Heart left ventricle (tissue), 16 donors: ENCODE results near the gene CIAPIN1. TPM values are rescaled to one million over a fixed set of nuclear protein-coding genes. Genes with fewer than 3 reads are reported as not detected.

ENCODE experiments used
- ATAC-seq, 4 donors: fragments of 200-7000 bp; cut with Tn5 transposase; one replicate each; pipeline ENCODE4 v1.9.1; 2020 to 2022; ENCODE audit warnings: moderate library complexity in 4 of 4, mild to moderate bottlenecking in 3 of 4, moderate number of reproducible peaks in 1 of 4
- DNase-seq, 5 donors: peaks; one replicate each; pipeline ENCODE4 v3.0.0-alpha.2; 2020
- H3K27ac ChIP-seq, 12 donors: fragments of 200-600 bp; sonication (generic) in 4 of 12; one replicate each; pipeline versions ENCODE4 v1.5.0 to v1.8.0; 2016 to 2022; ENCODE audit warnings: mild to moderate bottlenecking in 2 of 12
- H3K27me3 ChIP-seq, 9 donors: fragments of 200-600 bp; sonication (generic) in 2 of 9; one replicate each; pipeline versions ENCODE4 v1.5.1 to v1.8.0; 2016 to 2022; ENCODE audit warnings: mild to moderate bottlenecking in 3 of 9
- H3K36me3 ChIP-seq, 9 donors: fragments of 200-600 bp; sonication (generic) in 2 of 9; one replicate each; pipeline versions ENCODE4 v1.5.0 to v1.8.0; 2018 to 2022; ENCODE audit warnings: mild to moderate bottlenecking in 2 of 9
- H3K4me1 ChIP-seq, 12 donors: fragments of 200-600 bp; sonication (generic) in 4 of 12; one replicate each; pipeline versions ENCODE4 v1.5.0 to v1.8.0; 2016 to 2022; ENCODE audit warnings: mild to moderate bottlenecking in 3 of 12
- H3K4me3 ChIP-seq, 12 donors: fragments of 200-600 bp; sonication (generic) in 4 of 12; one replicate each; pipeline versions ENCODE4 v1.5.0 to v1.8.0; 2017 to 2022; ENCODE audit warnings: mild to moderate bottlenecking in 9 of 12, moderate library complexity in 4 of 12
- H3K9me3 ChIP-seq, 12 donors: fragments of 200-600 bp; sonication (generic) in 4 of 12; one replicate each; pipeline versions ENCODE4 v1.5.0 to v1.8.0; 2016 to 2022; ENCODE audit warnings: mild to moderate bottlenecking in 1 of 12
- POLR2A ChIP-seq, 2 donors: fragments of 450-650 bp; IDR thresholded peaks; one replicate each; pipeline ENCODE4 v1.6.1; 2017; ENCODE audit warnings: antibody characterized with exemption in 2 of 2, mild to moderate bottlenecking in 2 of 2, moderate library complexity in 2 of 2
- WGBS, 4 donors: extraction: QIAGEN DNeasy Blood & Tissue Kit in 2 of 4; methylation state at CpG; one replicate each; pipeline versions ENCODE4 v1.1.5 to v1.1.7; 2013 to 2018; 5-methylcytosine and 5-hydroxymethylcytosine counted together
- intact Hi-C, 10 donors: fragments of 100-400 bp; cut with DNase I; formaldehyde crosslinking; loops; one replicate each; pipeline versions ENCODE4 v1.11.1 to v1.14.2; 2022
- polyA plus RNA-seq, 2 donors: library from polyadenylated mRNA; stranded (reverse); fragments of 200-250 nt; gene quantifications; one replicate each; pipeline ENCODE4 v1.2.3, GENCODE V29; 2013
- total RNA-seq, 9 donors: library from RNA; depleted of rRNA in 2 of 9; stranded (reverse); fragments of >200 nt in 2 of 9; fragmentation: NEBNext Ultra II Directional in 3 of 9; extraction: Animal tissue kit (Norgen Biotek cat#: 25700) in 3 of 9; gene quantifications; one replicate each; pipeline versions ENCODE4 v1.1.0 to v1.2.4, GENCODE V29; 2016 to 2023
- TF ChIP-seq, protein P1 (sequence below), 12 donors: fragments of 200-600 bp; sonication (generic) in 4 of 12; IDR thresholded peaks; one replicate each; pipeline versions ENCODE4 v1.5.0 to v1.8.0; 2018 to 2022; ENCODE audit warnings: antibody characterized with exemption in 12 of 12, mild to moderate bottlenecking in 5 of 12
- donor health status: ischemic (EF 13 %, LVEDD 7.1; RV severe dilation, severe dysfunction).
- donor health status: healthy with polysubstance abuse.
- donor health status: DM: no; HTN: yes; CAD: no.
- donor health status: DM: no; HTN: no; CAD: no.
- donor health status: ischemic (EF 25% LVEDD 6.9; RV normal size, moderate dysfunction).
- donor health status: ischemic (EF 25% LVEDD 5.7; RV mildly dilated, moderate dysfunction).
- donor health status: healthy.
- donor health status: DM: yes; HTN: yes; CAD: no.
- donor health status: ischemic (EF 35%, LVEDD 5.7; RV mildly dilated, moderate dysfunction).
- donor health status: nonischemic (EF 11% LVEDD 7.7; RV severe dilation, severe dysfunction).
- donor health status: DM: yes; HTN: yes; CAD: no.
- donor health status: PGD.
- donor health status: ischemic (EF 29% LVEDD 5.4; RV normal size, mild dysfunction).
- donor health status: nonischemic (EF 23%, LVEDD 6.1; RV moderate dilation, normal function).

CIAPIN1 gene
- total and polyA plus RNA-seq, 11 donors, result 22.4 to 73.2 (median 51.7) TPM

- WGBS, 4 donors, result 6 to 24% (median 15%) methylated on average over 6 of the region's 6 CpGs
Observed at GRCh38 chr16:57470711-57471110, 23.5 kb upstream of the CIAPIN1 start.

GRCh38 chr16:57469917-57470470 lies 22.8 kb upstream of the CIAPIN1 start:
- peak in 2 of 4 donors; percentile 31 to 32 for ATAC-seq
- TF ChIP-seq, protein P1, sequence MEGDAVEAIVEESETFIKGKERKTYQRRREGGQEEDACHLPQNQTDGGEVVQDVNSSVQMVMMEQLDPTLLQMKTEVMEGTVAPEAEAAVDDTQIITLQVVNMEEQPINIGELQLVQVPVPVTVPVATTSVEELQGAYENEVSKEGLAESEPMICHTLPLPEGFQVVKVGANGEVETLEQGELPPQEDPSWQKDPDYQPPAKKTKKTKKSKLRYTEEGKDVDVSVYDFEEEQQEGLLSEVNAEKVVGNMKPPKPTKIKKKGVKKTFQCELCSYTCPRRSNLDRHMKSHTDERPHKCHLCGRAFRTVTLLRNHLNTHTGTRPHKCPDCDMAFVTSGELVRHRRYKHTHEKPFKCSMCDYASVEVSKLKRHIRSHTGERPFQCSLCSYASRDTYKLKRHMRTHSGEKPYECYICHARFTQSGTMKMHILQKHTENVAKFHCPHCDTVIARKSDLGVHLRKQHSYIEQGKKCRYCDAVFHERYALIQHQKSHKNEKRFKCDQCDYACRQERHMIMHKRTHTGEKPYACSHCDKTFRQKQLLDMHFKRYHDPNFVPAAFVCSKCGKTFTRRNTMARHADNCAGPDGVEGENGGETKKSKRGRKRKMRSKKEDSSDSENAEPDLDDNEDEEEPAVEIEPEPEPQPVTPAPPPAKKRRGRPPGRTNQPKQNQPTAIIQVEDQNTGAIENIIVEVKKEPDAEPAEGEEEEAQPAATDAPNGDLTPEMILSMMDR (IDR thresholded peaks at IDR 0.05), result no peak
- TF ChIP-seq POLR2A (IDR thresholded peaks at IDR 0.05), result no peak
- 69 to 70% (median 70%) methylated on average over 9 of the region's 9 CpGs for WGBS, 4 donors
- H3K4me3 ChIP-seq, result no peak overlapping the region
- intact Hi-C loops, result loop anchor here in 1 of 10 donors (5.0 kb wide), 1 partner anchor 47 kb away; no protein-coding TSS in a partner anchor
- H3K27ac ChIP-seq, result peak overlapping the region in 2 of 12 donors; percentile 2 to 35
- no peaks in the 10 kb centered on the region for H3K27me3 ChIP-seq
- H3K36me3 ChIP-seq, result peaks cover 0 to 100% (median 95%) of the 10 kb centered on the region in 9 donors
- peaks cover 0 to 32% (median 13%) of the 10 kb centered on the region in 12 donors for H3K4me1 ChIP-seq
- DNase-seq, result no peak
- H3K9me3 ChIP-seq, result no peaks in the 10 kb centered on the region

More at GRCh38 chr16:57470711-57471110, 23.5 kb upstream of the CIAPIN1 start:
- Histone ChIP-seq H3K36me3 (peaks cover 0 to 95% (median 91%) of the 10 kb centered on the region in 9 donors), H3K27ac (peak overlapping the region in 6 of 12 donors; percentile 2 to 35 (median 10)), H3K9me3 (no peaks in the 10 kb centered on the region), H3K4me3 (no peak overlapping the region), H3K27me3 (no peaks in the 10 kb centered on the region), H3K4me1 (peaks cover 0 to 26% (median 11%) of the 10 kb centered on the region in 12 donors)
- peak in 4 of 5 donors; percentile 65 to 74 (median 70) for DNase-seq
- TF ChIP-seq, protein P1 (IDR thresholded peaks at IDR 0.05), result no peak
- TF ChIP-seq POLR2A (IDR thresholded peaks at IDR 0.05), result no peak
- intact Hi-C loops, result loop anchor here in 1 of 10 donors (5.0 kb wide), 1 partner anchor 47 kb away; no protein-coding TSS in a partner anchor
- peak in 3 of 4 donors; percentile 40 to 74 (median 48) for ATAC-seq

DNA sequence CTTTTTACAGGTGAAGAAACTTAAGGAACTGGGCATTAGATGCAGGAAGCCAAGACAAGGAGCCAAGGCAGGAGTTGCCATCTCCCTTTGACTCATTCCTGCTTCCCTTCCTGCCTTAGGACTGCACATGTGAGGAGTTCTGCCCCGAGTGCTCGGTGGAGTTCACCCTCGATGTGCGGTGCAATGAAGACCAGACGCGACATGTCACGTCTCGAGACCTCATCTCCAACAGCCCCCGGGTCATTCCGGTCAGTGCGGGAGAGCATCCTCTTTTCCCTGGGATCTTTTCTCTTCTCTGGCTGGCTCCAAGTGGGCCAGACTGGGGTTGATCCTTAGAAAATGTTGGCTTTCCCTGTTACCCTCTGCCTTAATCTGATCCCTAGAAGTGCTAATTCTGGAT lies 21.9 kb upstream of the CIAPIN1 start:
- TF ChIP-seq POLR2A (IDR thresholded peaks at IDR 0.05), result no peak
- TF ChIP-seq, protein P1 (IDR thresholded peaks at IDR 0.05), result no peak
- ATAC-seq (no peak), DNase-seq (no peak)
- Histone ChIP-seq H3K27me3 (no peaks in the 10 kb centered on the region), H3K4me3 (no peak overlapping the region), H3K27ac (no peak overlapping the region), H3K9me3 (no peaks in the 10 kb centered on the region), H3K4me1 (peaks cover 0 to 41% (median 21%) of the 10 kb centered on the region in 12 donors), H3K36me3 (peaks cover 0 to 100% (median 96%) of the 10 kb centered on the region in 9 donors)
- intact Hi-C loops, result no loop called here
- 83 to 89% (median 86%) methylated on average over 11 of the region's 11 CpGs for WGBS, 4 donors

- Histone ChIP-seq H3K27me3 (no peaks in the 10 kb centered on the region), H3K4me1 (peaks cover 0 to 48% (median 28%) of the 10 kb centered on the region in 12 donors), H3K4me3 (no peak overlapping the region), H3K27ac (no peak overlapping the region), H3K36me3 (peaks cover 0 to 98% (median 93%) of the 10 kb centered on the region in 9 donors), H3K9me3 (no peaks in the 10 kb centered on the region)
- TF ChIP-seq, protein P1 (IDR thresholded peaks at IDR 0.05), result no peak
- TF ChIP-seq POLR2A (IDR thresholded peaks at IDR 0.05), result no peak
- DNase-seq (no peak), ATAC-seq (no peak)
- WGBS, 4 donors, result 86 to 96% (median 90%) methylated on average over 2 of the region's 2 CpGs
- intact Hi-C loops, result no loop called here
Observed at GRCh38 chr16:57468346-57468745, 21.2 kb upstream of the CIAPIN1 start.
